Trophoblast cell (in vitro differentiated cells and primary cell): ENCODE data around the gene ATP6V0D1.
A peak's percentile ranks its signal among the peaks of the same experiment; 100 is the strongest.

Source experiments
- DNase-seq, 2 donors: peaks; one replicate each; pipeline ENCODE4 v3.0.0-alpha.2; 2016
- H2AFZ ChIP-seq: 2 replicates; pipeline ENCODE4 v1.6.1; 2013; ENCODE audit warnings: low read length, moderate library complexity, mild to moderate bottlenecking; ENCODE audit not compliant: insufficient read depth, poor library complexity
- H2AK5ac ChIP-seq: 2 replicates; pipeline ENCODE4 v1.6.1; 2013; ENCODE audit warnings: mild to moderate bottlenecking, low read length
- H2BK120ac ChIP-seq: 2 replicates; pipeline ENCODE4 v1.6.1; 2013; ENCODE audit warnings: low read length, mild to moderate bottlenecking, moderate library complexity; ENCODE audit not compliant: insufficient read depth, poor library complexity
- H2BK12ac ChIP-seq: 2 replicates; pipeline ENCODE4 v1.6.1; 2013; ENCODE audit warnings: mild to moderate bottlenecking, low read length, moderate library complexity
- H2BK5ac ChIP-seq: 2 replicates; pipeline ENCODE4 v1.6.1; 2013; ENCODE audit warnings: low read length, low read depth, moderate library complexity, mild to moderate bottlenecking; ENCODE audit not compliant: poor library complexity
- H3K14ac ChIP-seq: 2 replicates; pipeline ENCODE4 v1.6.1; 2013; ENCODE audit warnings: mild to moderate bottlenecking, low read length
- H3K18ac ChIP-seq: 2 replicates; pipeline ENCODE4 v1.6.1; 2013; ENCODE audit warnings: mild to moderate bottlenecking, low read length
- H3K23ac ChIP-seq: 2 replicates; pipeline ENCODE4 v1.6.1; 2013; ENCODE audit warnings: low read length
- H3K27ac ChIP-seq: 2 replicates; pipeline ENCODE4 v1.5.1; 2013; ENCODE audit warnings: low read depth, mild to moderate bottlenecking, inconsistent platforms, low read length, moderate library complexity
- H3K27me3 ChIP-seq: 2 replicates; pipeline ENCODE4 v1.6.1; 2013; ENCODE audit warnings: inconsistent platforms, mild to moderate bottlenecking, low read length, moderate library complexity; ENCODE audit not compliant: insufficient read depth
- H3K36me3 ChIP-seq, 2 experiments: 1 replicate in 1 of 2; 2 replicates in 1 of 2; pipeline ENCODE4 v1.6.1; 2013; ENCODE audit warnings: low read length in 2 of 2, mild to moderate bottlenecking in 2 of 2, moderate library complexity in 1 of 2; ENCODE audit not compliant: insufficient read depth in 2 of 2, control insufficient read depth in 1 of 2
- H3K4ac ChIP-seq: 2 replicates; pipeline ENCODE4 v1.6.1; 2013; ENCODE audit warnings: low read depth, mild to moderate bottlenecking, low read length, moderate library complexity
- H3K4me1 ChIP-seq, 2 experiments: 1 replicate in 1 of 2; 2 replicates in 1 of 2; pipeline ENCODE4 v1.6.1; 2013; ENCODE audit warnings: low read length in 2 of 2, mild to moderate bottlenecking in 2 of 2, moderate library complexity in 1 of 2; ENCODE audit not compliant: insufficient read depth in 2 of 2, control insufficient read depth in 1 of 2
- H3K4me2 ChIP-seq: 2 replicates; pipeline ENCODE4 v1.6.1; 2013; ENCODE audit warnings: inconsistent platforms, mild to moderate bottlenecking, low read length, moderate library complexity
- H3K4me3 ChIP-seq: 2 replicates; pipeline ENCODE4 v1.5.1; 2013; ENCODE audit warnings: mild to moderate bottlenecking, low read depth, low read length, inconsistent platforms
- H3K79me1 ChIP-seq: one replicate; pipeline ENCODE4 v1.6.1; 2013; ENCODE audit warnings: low read length
- H3K79me2 ChIP-seq: 2 replicates; pipeline ENCODE4 v1.6.1; 2013; ENCODE audit warnings: low read length, mild to moderate bottlenecking; ENCODE audit not compliant: control insufficient read depth, insufficient read depth, poor library complexity
- H3K9ac ChIP-seq: 2 replicates; pipeline ENCODE4 v1.6.1; 2013; ENCODE audit warnings: mild to moderate bottlenecking, low read length
- H3K9me3 ChIP-seq: 2 replicates; pipeline ENCODE4 v1.6.1; 2013; ENCODE audit warnings: low read depth, mild to moderate bottlenecking, control low read depth, inconsistent platforms, low read length; ENCODE audit not compliant: insufficient read depth
- H4K12ac ChIP-seq: 2 replicates; pipeline ENCODE4 v1.6.1; 2013; ENCODE audit warnings: low read depth, mild to moderate bottlenecking, low read length, moderate library complexity
- H4K8ac ChIP-seq: 2 replicates; pipeline ENCODE4 v1.6.1; 2013; ENCODE audit warnings: low read depth, mild to moderate bottlenecking, low read length, moderate library complexity
- H4K91ac ChIP-seq: one replicate; pipeline ENCODE4 v1.6.1; 2013; ENCODE audit warnings: low read depth, mild to moderate bottlenecking, low read length, moderate library complexity
- WGBS: extraction: QIAGEN DNeasy Blood & Tissue Kit; methylation state at CpG from one replicate; pipeline ENCODE4 v1.1.7; 2013; ENCODE audit warnings: missing lambda C conversion rate; ENCODE audit not compliant: insufficient read length, insufficient coverage; ENCODE audit errors: extremely low coverage; 5-methylcytosine and 5-hydroxymethylcytosine counted together

Gene ATP6V0D1

GRCh38 chr16:67409631-67410030, 71.3 kb downstream of the ATP6V0D1 start:
- no peak for DNase-seq
- Histone ChIP-seq H4K91ac (peak overlapping the region; percentile 25), H3K4ac (no peak overlapping the region), H2AFZ (no peak overlapping the region), H3K4me1 (peaks cover 12 to 13% of the 10 kb centered on the region in 2 experiments), H3K79me1 (peaks cover 20% of the 10 kb centered on the region), H3K14ac (no peak overlapping the region), H2BK120ac (no peak overlapping the region), H3K4me2 (no peak overlapping the region), H2AK5ac (no peak overlapping the region), H2BK5ac (no peak overlapping the region), H3K9ac (no peak overlapping the region), H3K36me3 (no peaks in the 10 kb centered on the region), H2BK12ac (no peak overlapping the region), H3K9me3 (no peaks in the 10 kb centered on the region), H3K4me3 (no peak overlapping the region), H3K27ac (no peak overlapping the region), H4K12ac (no peak overlapping the region), H3K79me2 (no peaks in the 10 kb centered on the region), H3K18ac (no peak overlapping the region), H4K8ac (no peak overlapping the region), H3K23ac (no peak overlapping the region), H3K27me3 (no peaks in the 10 kb centered on the region)
- no CpG with 5 or more reads among the region's 9 CpGs for WGBS

GRCh38 chr16:67407788-67408452, 73.0 kb downstream of the ATP6V0D1 start:
- H4K8ac ChIP-seq, result no peak overlapping the region
- H2BK12ac ChIP-seq, result no peak overlapping the region
- H3K18ac ChIP-seq, result no peak overlapping the region
- no peak overlapping the region for H3K27ac ChIP-seq
- H3K4me2 ChIP-seq, result no peak overlapping the region
- H3K4me3 ChIP-seq, result no peak overlapping the region
- no peaks in the 10 kb centered on the region for H3K9me3 ChIP-seq
- no CpG with 5 or more reads among the region's 6 CpGs for WGBS
- H4K91ac ChIP-seq, result peak overlapping the region; percentile 31
- H2BK120ac ChIP-seq, result no peak overlapping the region
- H3K14ac ChIP-seq, result no peak overlapping the region
- no peak overlapping the region for H3K23ac ChIP-seq
- peaks cover 21 to 23% of the 10 kb centered on the region in 2 experiments for H3K4me1 ChIP-seq
- no peak overlapping the region for H4K12ac ChIP-seq
- peaks cover 3% of the 10 kb centered on the region for H3K79me2 ChIP-seq
- no peak overlapping the region for H2BK5ac ChIP-seq
- peak overlapping the region; percentile 53 for H2AK5ac ChIP-seq
- no peak for DNase-seq
- no peak overlapping the region for H2AFZ ChIP-seq
- peaks cover 28% of the 10 kb centered on the region for H3K79me1 ChIP-seq
- H3K36me3 ChIP-seq, result no peaks in the 10 kb centered on the region
- H3K9ac ChIP-seq, result no peak overlapping the region
- H3K27me3 ChIP-seq, result no peaks in the 10 kb centered on the region
- no peak overlapping the region for H3K4ac ChIP-seq

GRCh38 chr16:67407176-67407787, 73.7 kb downstream of the ATP6V0D1 start:
- Histone ChIP-seq H4K12ac (no peak overlapping the region), H3K4me3 (no peak overlapping the region), H3K4me1 (peaks cover 21 to 23% of the 10 kb centered on the region in 2 experiments), H3K79me2 (peaks cover 3% of the 10 kb centered on the region), H3K18ac (no peak overlapping the region), H3K36me3 (no peaks in the 10 kb centered on the region), H3K9ac (no peak overlapping the region), H3K14ac (no peak overlapping the region), H3K27me3 (no peaks in the 10 kb centered on the region), H2AFZ (no peak overlapping the region), H3K27ac (no peak overlapping the region), H2BK120ac (peak overlapping the region; percentile 18), H2AK5ac (peak overlapping the region; percentile 83), H3K4me2 (no peak overlapping the region), H2BK12ac (peak overlapping the region; percentile 15), H3K9me3 (no peaks in the 10 kb centered on the region), H3K4ac (no peak overlapping the region), H3K23ac (no peak overlapping the region), H2BK5ac (no peak overlapping the region), H3K79me1 (peaks cover 28% of the 10 kb centered on the region), H4K8ac (no peak overlapping the region), H4K91ac (peak overlapping the region; percentile 19)
- DNase-seq, result no peak
- no CpG with 5 or more reads among the region's 7 CpGs for WGBS

GRCh38 chr16:67406111-67406971, 74.6 kb downstream of the ATP6V0D1 start:
- peak overlapping the region; percentile 61 for H4K8ac ChIP-seq

More at GRCh38 chr16:67406111-67406971, 74.6 kb downstream of the ATP6V0D1 start:
- H2BK5ac ChIP-seq, result peak overlapping the region; percentile 2
- H2BK12ac ChIP-seq, result peak overlapping the region; percentile 85
- peaks cover 21 to 23% of the 10 kb centered on the region in 2 experiments for H3K4me1 ChIP-seq
- peak overlapping the region; percentile 34 for H3K14ac ChIP-seq
- no peak for DNase-seq
- peak overlapping the region; percentile 55 for H2AK5ac ChIP-seq
- no peaks in the 10 kb centered on the region for H3K9me3 ChIP-seq
- H3K4me2 ChIP-seq, result no peak overlapping the region
- H3K79me1 ChIP-seq, result peaks cover 28% of the 10 kb centered on the region
- H3K4ac ChIP-seq, result peak overlapping the region; percentile 4
- no peak overlapping the region for H3K27ac ChIP-seq
- no peak overlapping the region for H3K9ac ChIP-seq
- no peak overlapping the region for H2AFZ ChIP-seq
- H3K4me3 ChIP-seq, result no peak overlapping the region
- peak overlapping the region; percentile 33 for H2BK120ac ChIP-seq
- H3K23ac ChIP-seq, result no peak overlapping the region
- no peak overlapping the region for H4K12ac ChIP-seq
- H3K79me2 ChIP-seq, result peaks cover 3% of the 10 kb centered on the region
- no peaks in the 10 kb centered on the region for H3K27me3 ChIP-seq
- H3K36me3 ChIP-seq, result no peaks in the 10 kb centered on the region
- H4K91ac ChIP-seq, result peak overlapping the region; percentile 60
- WGBS, result no CpG with 5 or more reads among the region's 18 CpGs
- H3K18ac ChIP-seq, result peak overlapping the region; percentile 3
